ENCODE results near the gene COL8A1.

The COL8A1 gene

GRCh38 chr3:99640214-99640851 is 1.9 kb downstream of the COL8A1 start:
- no peak for DNase-seq

GRCh38 chr3:99641480-99641879 is 3.1 kb downstream of the COL8A1 start:
- DNase-seq = no peak

DNA sequence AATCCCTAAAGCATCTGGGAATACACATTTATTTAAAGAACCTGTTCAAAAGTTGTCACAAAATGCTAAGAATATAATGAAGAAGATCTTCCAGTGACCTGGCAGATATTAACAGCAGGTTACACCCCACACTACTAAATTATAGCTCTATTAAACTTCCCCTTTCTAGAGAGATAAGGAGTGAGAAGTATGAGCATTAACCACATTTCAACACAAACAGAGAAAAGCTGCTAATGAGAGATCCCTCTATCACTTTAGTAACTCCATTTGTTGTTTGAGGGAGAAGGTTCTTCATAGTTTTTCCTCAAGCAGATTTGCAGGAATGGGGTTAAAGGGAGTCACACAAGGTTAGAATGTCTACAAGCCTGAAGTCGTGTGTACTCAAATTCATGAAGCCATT is 3.6 kb downstream of the COL8A1 start:
- DNase-seq = no peak

DNA sequence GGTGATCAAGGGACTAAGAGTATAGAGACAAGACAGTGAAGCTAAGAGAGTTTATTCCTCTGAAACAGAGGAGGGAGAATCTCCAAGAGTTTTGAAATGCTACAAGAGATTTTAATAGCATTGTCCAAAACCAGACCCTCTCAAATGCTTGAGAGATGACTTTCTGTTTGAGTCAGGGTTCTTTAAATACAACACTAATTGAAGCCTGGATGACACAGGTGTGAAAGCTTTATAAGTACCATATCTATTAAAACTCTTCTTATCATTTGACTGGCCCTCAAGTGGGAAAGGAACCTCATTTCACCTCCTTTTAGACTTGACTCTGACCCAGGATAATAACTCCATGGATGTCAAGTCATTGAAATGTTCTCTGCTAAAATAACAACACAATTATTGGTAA is 5.6 kb downstream of the COL8A1 start:
- DNase-seq = no peak

DNA sequence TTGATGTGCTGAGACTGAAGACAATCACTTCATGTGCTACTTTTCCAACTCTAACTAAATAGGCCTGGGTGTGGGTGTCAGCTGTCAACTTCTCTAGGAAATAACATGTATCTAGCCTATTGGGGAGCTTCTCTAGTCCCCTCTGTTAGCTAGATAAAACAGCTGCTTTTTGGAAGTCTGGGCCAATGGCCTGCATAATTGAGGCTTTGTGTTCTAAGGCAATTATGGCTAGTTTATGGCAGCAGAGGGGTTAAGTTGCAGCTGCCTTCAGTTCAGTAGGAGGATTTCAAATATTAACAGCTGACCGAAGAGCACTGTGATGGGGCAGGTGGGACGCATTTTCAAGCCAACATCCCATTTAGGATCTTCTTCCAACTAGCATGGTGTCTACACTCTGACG is 6.4 kb downstream of the COL8A1 start:
- DNase-seq = no peak

GRCh38 chr3:99645277-99646106 is 7.1 kb downstream of the COL8A1 start:
- DNase-seq = no peak

GRCh38 chr3:99646107-99646435 is 7.7 kb downstream of the COL8A1 start:
- no peak for DNase-seq

GRCh38 chr3:99647081-99647480 is 8.7 kb downstream of the COL8A1 start:
- DNase-seq = no peak

DNA sequence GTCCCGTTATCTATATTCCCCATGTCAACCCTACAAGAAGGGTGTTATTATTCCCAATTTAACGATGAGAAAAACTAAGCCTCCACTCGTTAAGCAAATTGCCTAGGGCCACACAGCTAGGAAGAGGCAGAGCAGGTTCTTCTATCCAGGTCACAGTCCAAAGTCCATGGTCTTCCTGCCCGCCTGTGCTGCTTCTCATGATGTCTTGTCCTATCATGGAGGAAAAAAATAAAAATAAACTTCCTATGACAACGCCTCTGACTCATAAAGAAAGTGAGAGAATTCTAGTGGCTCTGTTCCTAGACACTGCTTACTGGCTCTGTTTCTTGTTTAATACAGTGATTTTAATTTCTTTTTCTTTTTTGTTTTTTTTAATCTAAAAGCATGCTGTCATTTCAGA is 9.7 kb downstream of the COL8A1 start:
- no peak for DNase-seq

DNA sequence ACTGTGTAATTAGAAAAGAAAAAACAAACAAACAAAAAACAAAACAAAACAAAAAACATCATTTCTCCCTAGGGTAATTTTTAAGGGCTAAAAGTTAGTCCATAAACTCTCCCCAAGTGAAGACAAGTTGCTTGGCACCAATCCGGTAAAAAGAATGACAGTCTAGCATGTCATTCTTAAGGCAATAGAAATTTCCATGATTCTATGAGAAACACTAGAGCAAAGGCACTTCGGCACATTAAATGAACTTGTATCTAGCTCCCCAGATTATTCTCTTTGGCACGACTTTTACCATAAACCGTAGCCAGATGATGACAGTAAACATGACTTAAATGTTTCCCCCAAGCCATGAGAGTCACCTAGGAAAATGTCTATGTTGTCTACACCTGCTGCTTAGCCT is 10.1 kb downstream of the COL8A1 start:
- no peak for DNase-seq

DNA sequence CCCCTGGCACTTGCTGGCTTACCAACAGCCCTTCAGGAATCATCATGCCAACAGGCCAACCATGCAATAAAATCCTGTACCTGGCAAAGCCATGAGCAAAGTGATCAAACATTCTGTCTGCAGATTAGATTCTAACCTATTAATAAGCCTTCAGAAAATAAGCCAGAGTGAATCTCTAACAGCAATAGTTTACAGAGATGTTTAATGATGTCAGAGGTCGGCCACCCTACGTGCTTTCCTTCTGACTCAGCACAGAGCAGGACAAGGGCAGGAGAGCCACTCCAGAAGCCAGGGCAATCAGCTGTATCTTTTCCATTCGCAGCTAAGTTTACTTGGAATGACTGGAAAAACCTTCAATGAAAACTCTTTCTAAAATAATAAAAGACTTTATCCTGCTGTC is 13.1 kb downstream of the COL8A1 start:
- DNase-seq = no peak

DNA sequence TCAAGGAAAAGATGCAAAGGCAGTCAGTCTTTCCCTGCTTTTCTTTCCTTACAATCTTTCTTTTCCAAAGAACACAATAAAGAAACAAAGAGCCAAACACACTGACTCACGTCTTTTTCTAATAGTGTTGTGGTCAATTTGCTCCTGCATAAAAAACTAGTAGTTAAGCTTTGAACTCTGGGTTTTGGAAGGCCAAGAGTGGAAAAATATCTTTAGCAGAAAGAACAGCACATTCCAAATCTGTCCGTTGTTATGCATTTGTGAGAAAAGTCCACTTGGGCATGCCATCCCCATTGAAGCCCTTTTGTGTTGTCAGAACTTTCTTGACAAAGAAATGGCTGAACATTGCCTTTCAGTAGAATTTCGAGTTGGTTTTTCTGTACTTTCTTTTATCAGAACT is 18.2 kb downstream of the COL8A1 start:
- no peak for DNase-seq

DNA sequence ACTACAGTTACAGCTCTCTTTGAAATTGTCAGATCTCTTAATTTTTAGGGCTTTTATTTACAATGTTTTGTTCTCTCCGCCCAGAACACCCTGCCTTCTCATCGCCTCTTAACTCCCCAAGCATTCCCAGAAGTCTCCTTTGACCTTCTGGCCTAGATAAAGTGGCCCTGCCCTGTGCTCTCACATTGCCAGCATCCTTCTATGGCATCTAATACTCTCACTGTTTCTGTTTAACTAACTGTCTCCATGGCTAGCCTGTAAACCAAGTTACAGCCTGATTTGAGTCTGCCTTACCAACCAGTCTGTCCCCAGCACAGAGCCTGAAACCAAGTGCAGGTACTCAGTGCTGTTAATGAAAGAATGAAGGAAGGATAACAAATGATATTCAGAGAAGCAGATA is 19.9 kb downstream of the COL8A1 start:
- no peak for DNase-seq

DNA sequence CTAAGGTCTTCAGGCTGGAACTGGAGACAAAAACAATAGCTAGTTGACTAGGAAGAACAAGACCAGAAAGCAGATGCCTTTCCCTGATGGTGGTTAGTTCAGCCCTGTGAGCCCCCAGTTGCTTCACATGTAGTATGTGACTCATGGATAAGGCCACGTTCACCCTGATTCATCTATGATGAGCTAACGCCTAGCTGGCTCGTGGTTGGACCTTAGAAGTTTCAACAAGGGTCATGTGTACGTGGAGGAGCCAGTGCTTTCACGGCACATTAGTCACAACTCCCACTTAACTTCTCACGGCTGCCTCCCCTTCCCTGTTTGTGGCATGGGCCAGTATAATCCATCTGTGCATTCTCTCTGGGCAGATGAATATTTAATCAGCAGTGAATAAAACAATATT is 20.6 kb downstream of the COL8A1 start:
- no peak for DNase-seq

DNA sequence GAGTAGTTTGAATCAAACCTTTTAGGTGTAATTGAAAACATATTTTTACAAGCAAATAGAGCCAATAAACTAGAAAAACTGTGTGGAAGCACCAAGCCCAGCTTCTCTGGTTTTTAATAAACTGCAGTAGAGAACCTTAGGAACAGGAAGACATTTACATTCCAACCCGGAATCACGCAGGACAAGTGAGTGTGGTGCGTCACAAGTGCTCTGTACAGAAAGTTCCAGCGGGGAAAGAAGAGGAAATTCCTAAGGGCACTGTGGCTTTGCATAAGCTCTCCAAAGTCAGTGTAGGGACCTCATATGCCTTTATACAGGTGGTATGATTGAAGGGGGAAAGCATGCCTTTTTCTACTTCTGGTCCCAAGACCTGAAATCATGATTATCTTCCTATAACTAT is 21.6 kb downstream of the COL8A1 start:
- DNase-seq = no peak

DNA sequence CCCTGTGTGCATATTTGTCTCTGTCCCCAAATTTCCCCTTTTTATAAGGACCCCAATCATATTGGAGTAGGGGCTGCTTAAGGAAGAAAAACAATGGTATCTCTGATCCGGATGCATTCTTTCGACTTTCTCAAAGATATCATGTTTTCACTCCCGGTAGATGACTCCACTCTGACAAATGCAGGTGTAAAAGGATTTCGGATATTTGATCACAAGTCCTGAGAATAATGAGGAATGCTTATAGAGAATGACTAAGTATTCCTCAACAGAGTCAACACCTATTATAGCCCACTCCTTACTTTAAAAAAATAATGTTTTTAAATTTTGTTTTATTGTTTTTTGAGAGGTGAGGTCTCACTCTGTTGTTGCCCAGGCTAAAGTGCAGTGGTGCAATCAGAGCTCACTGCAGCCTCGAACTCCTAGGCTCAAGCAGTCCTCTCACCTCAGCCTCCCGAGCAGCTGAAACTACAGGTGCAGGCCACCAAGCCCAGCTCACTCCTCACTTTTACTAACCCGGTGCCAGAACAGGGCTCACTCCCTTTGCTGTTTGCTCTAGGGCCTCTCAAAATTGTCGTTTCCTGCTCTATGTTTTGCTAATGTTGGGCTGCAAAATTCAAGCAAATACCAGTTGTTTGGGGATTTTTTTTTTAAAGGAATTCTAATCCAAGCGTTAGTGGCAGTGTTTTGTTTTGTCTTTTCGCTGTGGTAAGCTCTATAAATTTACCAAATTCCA is 24.6 kb downstream of the COL8A1 start:
- DNase-seq = no peak

DNA sequence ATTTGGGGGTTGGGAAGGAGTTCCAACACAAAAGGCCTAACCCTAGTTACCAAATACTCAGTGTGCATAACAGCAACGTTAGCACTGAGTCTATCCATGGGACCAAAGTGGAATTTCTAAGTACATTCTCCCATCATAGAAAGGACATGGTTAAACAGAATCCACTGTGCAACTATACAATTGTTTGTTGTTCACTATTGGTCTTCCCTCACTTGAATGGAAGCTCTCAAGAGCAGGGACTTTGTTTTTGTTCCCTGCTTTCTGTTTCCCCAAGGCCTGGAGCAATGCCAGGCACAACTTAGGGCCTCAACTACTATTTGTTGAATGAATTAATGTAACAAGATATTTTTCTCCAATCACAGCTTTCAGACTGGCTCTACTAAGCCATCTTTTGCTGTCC is 25.6 kb downstream of the COL8A1 start:
- DNase-seq = no peak

GRCh38 chr3:99665017-99665416 is 26.6 kb downstream of the COL8A1 start:
- DNase-seq = no peak

DNA sequence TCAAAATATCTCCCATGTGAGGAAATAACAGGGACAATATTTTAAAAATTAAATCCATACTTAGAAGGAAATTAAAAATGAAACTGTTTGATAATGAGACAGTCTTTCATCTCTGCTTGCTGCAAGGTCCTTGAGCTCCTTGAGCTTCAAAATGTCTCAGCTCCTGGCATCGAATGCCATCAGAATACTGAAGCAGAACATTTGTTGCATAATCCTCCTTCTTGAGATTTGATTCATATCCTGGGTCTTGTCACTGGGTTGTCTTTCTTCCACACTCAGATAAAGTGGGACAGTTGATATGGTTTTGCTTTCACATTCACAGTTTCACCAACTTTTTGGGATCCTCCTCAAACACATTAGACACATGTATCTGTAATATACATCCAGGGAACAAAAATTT is 27.8 kb downstream of the COL8A1 start:
- no peak for DNase-seq

DNA sequence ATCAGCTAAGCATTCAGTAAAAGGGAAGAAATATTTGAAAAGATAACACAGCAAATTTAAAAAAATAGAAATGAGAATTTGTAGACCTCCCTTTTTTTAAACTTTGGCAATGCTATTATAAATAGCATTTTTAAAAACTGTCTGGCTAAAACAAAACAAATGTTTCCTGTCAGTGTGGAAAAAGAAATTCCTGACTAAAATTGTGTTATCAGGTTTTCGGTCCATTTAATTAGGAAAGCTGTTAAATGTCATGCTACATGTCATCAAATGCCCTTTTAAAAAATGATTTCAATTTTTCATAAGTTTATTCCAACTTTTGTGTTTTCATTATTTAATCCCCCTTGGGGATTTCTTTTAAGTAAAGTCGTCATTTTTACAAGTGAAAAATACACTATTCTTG is 29.6 kb downstream of the COL8A1 start:
- no peak for DNase-seq

GRCh38 chr3:99669879-99670555 is 31.6 kb downstream of the COL8A1 start:
- no peak for DNase-seq

DNA sequence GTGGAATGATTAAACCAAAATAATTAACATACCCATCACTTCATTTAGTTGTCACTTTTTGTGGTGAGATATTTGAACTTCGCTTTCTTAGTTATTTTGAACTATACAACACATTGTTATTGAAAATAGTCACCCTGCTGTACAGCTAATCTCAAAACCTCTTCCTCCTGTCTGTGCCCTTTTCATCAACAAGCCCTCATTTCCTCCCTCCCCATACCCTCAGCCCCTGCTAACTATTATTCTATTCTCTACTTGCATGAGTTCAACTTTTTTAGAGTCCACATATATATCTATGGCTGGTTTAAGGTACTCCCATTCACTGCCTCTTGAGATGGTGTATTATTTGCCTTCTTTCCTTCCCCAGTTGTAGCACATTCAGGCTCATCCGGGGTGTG is 32.2 kb downstream of the COL8A1 start:
- no peak for DNase-seq

DNA sequence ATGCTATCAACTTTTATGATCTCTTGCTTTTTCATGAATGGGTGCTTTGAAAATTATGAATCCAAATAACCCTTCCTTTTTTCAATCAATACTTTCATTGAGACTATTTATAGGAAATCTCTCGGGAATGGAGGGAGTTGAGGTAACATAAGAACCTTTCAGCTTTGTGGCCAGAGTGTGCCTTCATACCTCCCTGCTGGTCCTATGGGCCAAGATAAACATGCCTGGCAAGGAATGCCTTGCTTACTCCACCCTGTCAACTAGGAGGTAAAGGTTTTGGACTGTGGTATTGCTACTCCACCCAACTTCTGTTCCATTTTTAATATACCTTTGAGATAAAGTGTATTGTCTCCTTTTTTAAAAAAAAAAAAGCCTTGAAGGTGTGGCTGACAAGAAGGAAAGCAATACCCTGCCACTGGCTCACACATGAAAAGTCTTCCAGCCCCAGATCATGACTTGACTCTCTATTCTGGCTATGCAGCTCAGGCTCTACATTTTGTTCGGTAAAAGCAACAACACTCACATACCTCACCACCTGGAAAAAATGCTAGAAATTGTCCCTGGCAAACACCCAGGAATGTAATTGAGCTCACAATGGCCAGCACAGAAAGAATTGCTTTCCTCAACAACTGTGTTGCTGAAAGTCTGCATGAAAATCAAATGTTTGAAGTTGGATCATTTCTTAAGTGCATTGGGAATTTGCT is 35.8 kb downstream of the COL8A1 start:
- peak; percentile 71 for DNase-seq

Measured in NCI-H1105 treated with DMSO at 0.1 percent for 48 hours (cell line).